Neutrophil (primary cell): ENCODE data around the gene AACS.

ENCODE experiments used
- H3K27ac ChIP-seq: fragments of 200-600 bp; sonication (generic); 2 replicates; pipeline ENCODE4 v1.5.1; 2016; ENCODE audit warnings: mild to moderate bottlenecking, moderate library complexity
- H3K27me3 ChIP-seq: fragments of 200-600 bp; sonication (generic); 2 replicates; pipeline ENCODE4 v1.6.0; 2016; ENCODE audit warnings: mild to moderate bottlenecking
- H3K36me3 ChIP-seq: fragments of 200-600 bp; sonication (generic); 2 replicates; pipeline ENCODE4 v1.5.1; 2017
- H3K4me1 ChIP-seq, 2 experiments: fragments of 200-600 bp in 1 of 2; sonication (generic) in 1 of 2; 1 replicate in 1 of 2; 2 replicates in 1 of 2; pipeline versions ENCODE4 v1.5.1 to v1.6.1; 2013 to 2016; ENCODE audit warnings: low read depth in 1 of 2, low read length in 1 of 2, mild to moderate bottlenecking in 1 of 2, moderate library complexity in 1 of 2; ENCODE audit not compliant: control insufficient read depth in 1 of 2, insufficient read depth in 1 of 2
- H3K4me3 ChIP-seq, 2 experiments: fragments of 200-600 bp in 1 of 2; sonication (generic) in 1 of 2; 1 replicate in 1 of 2; 2 replicates in 1 of 2; pipeline ENCODE4 v1.5.1; 2013 to 2016; ENCODE audit warnings: low read depth in 1 of 2, low read length in 1 of 2, mild to moderate bottlenecking in 1 of 2, moderate library complexity in 1 of 2
- H3K9me3 ChIP-seq: fragments of 200-600 bp; sonication (generic); 2 replicates; pipeline ENCODE4 v1.5.1; 2016
- TF ChIP-seq, protein P1 (sequence below): fragments of 200-600 bp; sonication (generic); IDR thresholded peaks from 2 replicates; pipeline ENCODE4 v1.5.1; 2016; ENCODE audit warnings: antibody characterized with exemption

The AACS gene

DNA sequence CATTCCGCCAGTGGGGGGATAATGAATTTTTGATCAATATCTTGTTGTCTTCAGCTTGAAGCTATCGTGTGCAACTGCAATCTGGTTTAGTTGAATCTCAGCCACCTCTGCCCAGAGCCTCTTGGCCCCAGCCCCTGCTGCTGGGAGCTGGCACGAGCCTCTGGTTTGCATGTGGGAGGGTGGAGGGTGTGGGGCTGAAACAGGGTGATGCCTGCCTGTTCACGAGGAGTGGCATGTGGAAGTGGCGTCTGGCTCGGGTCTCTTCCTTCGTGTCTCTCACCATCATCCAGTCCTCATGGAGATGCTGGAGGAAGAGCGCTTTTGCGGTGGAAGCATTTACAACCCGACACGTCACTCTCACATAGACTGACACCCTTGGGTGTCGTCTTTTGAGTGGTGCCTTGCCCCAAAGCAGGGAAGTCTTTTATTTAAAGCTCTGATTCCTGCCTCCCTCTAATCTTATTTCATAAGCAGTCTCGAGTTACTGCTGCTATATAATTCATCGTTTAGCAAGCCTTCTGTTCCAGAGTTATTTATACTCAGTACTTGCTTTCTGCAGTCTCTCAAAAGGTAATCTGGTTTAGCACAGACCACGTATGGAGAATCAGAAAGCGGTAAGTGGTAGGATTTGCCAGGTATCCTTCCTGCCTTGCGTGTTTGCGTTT is 64.5 kb downstream of the AACS start:
- Histone ChIP-seq H3K9me3 (no peaks in the 10 kb centered on the region), H3K4me1 (peaks cover 0 to 3% of the 10 kb centered on the region in 2 experiments), H3K27me3 (no peaks in the 10 kb centered on the region), H3K36me3 (peaks cover 3% of the 10 kb centered on the region), H3K27ac (no peak overlapping the region), H3K4me3 (no peak overlapping the region)
- TF ChIP-seq, protein P1, sequence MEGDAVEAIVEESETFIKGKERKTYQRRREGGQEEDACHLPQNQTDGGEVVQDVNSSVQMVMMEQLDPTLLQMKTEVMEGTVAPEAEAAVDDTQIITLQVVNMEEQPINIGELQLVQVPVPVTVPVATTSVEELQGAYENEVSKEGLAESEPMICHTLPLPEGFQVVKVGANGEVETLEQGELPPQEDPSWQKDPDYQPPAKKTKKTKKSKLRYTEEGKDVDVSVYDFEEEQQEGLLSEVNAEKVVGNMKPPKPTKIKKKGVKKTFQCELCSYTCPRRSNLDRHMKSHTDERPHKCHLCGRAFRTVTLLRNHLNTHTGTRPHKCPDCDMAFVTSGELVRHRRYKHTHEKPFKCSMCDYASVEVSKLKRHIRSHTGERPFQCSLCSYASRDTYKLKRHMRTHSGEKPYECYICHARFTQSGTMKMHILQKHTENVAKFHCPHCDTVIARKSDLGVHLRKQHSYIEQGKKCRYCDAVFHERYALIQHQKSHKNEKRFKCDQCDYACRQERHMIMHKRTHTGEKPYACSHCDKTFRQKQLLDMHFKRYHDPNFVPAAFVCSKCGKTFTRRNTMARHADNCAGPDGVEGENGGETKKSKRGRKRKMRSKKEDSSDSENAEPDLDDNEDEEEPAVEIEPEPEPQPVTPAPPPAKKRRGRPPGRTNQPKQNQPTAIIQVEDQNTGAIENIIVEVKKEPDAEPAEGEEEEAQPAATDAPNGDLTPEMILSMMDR = no peak

DNA sequence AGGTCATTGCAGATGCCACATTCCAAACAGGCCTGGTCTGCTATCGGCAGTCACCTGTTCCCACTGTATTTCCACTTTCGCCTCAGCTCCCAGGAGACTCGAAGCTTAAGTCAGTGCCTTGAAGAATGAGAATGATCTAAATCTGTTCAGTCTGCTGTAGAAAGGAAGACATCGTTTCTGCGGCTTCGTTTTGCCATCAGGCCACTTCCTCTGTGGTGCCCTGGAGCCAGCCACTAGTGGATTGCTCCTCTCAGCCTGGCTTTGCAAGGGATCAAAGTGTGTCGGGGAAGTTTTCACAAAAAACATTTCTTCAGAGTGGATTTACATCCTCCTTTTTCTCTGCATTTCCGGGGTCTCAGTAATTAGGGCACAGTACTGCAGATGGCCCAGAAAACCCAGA is 66.7 kb downstream of the AACS start:
- Histone ChIP-seq H3K27ac (no peak overlapping the region), H3K27me3 (no peaks in the 10 kb centered on the region), H3K4me3 (no peak overlapping the region), H3K4me1 (peaks cover 0 to 3% of the 10 kb centered on the region in 2 experiments), H3K36me3 (peaks cover 3% of the 10 kb centered on the region), H3K9me3 (no peaks in the 10 kb centered on the region)
- TF ChIP-seq, protein P1 = no peak

DNA sequence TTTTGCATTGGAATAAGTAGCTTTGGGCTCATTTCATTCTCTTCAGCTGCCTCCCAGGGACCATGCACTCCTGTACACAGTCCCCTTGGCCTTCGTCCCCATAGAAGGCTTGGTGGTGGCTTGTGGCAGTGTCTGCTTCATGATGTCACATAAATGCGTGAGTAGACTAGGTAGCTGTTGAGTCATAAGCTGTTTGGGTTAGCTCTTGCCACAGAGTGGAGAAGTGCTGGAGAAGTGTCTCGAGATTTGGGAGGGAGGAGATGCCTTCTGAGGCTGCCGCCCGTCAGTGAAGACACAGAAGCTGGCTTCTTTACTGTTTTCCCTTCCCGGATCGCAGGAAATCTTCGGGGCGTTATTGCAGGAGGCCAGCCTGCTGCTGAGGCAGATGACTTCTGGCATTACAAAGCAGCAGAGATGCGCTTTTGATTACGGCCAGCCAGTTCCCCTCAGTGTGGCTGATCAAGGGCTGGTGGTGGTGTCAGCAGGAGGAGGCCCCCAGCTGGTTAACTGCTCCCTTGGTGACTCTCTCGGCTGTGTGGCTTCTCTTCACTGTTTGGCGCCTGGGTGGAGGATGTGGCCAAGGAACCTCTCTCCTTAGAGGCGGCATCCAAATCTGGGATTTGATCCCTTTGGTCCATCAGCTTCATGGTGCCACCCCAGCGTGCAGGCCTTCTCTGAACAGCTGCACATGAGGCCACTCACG is 67.6 kb downstream of the AACS start:
- H3K9me3 ChIP-seq = no peaks in the 10 kb centered on the region
- TF ChIP-seq, protein P1 = no peak
- no peaks in the 10 kb centered on the region for H3K27me3 ChIP-seq
- H3K4me1 ChIP-seq = peaks cover 0 to 3% of the 10 kb centered on the region in 2 experiments
- H3K27ac ChIP-seq = no peak overlapping the region
- H3K36me3 ChIP-seq = peaks cover 3% of the 10 kb centered on the region
- H3K4me3 ChIP-seq = no peak overlapping the region

DNA sequence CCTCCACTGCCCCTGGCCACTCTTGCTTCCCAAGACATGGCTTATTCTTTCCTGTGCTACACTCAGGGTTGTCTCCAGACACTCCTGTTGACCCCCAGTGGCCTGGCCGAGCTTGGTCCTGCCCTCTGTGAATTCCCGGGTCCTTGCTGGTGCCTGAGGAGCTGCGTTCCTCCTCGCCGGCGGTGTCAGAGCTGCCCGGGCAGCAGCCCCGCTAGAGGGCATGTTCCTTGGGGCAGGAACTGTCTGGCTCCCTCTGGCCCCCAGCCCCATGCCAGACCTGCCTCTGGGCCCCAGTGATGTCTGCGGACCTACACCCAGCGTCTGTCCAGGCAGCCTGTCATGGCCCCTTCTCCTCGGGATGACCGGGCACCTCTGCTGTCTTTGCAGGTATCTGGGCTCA is 68.4 kb downstream of the AACS start:
- Histone ChIP-seq H3K4me1 (peaks cover 0 to 3% of the 10 kb centered on the region in 2 experiments), H3K27ac (no peak overlapping the region), H3K36me3 (peaks cover 3% of the 10 kb centered on the region), H3K27me3 (no peaks in the 10 kb centered on the region), H3K4me3 (no peak overlapping the region), H3K9me3 (no peaks in the 10 kb centered on the region)
- TF ChIP-seq, protein P1 = no peak

DNA sequence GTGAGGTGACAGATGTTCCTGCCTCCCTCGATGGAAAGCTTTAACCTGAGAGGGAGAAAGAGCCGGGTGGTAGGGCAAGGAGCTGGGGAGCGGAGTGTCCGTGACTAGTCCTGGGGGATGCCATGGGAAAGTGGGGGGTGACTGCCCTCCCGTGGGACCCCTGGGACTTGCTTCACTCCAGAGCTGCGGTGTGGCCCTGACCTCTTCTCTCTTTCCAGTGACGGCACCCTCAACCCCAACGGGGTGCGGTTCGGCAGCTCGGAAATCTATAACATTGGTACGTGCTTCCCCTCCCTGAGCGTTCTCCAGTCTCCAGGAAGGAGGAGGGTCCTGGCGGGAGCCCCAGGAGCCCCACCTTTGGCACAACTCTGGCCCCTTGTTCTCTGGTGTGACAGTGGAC is 69.3 kb downstream of the AACS start:
- TF ChIP-seq, protein P1 = no peak
- Histone ChIP-seq H3K27ac (no peak overlapping the region), H3K4me3 (no peak overlapping the region), H3K27me3 (no peaks in the 10 kb centered on the region), H3K9me3 (no peaks in the 10 kb centered on the region), H3K4me1 (peaks cover 0 to 3% of the 10 kb centered on the region in 2 experiments), H3K36me3 (peaks cover 3% of the 10 kb centered on the region)
